Measurements from ENCODE around the gene ZFYVE19.

GRCh38 chr15:40768521-40769273, 38.2 kb upstream of the ZFYVE19 start:
- TF ChIP-seq CTCF (conservative IDR thresholded peaks at IDR 0.05) (no peak), EZH2 (IDR thresholded peaks at IDR 0.05; ENCODE audit: low read depth) (no peak)
